ENCODE data around the gene PTPRN2.

- TF ChIP-seq POLR2AphosphoS5 (IDR thresholded peaks at IDR 0.05; ENCODE audit: insufficient read depth, low read depth, low read length) (no peak), CTCF (IDR thresholded peaks at IDR 0.05; ENCODE audit: extremely low read depth in 1 of 2, insufficient read depth in 1 of 2, low read depth in 1 of 2, low read length in 2 of 2) (no peak), POLR2A (IDR thresholded peaks at IDR 0.05; ENCODE audit: low read depth, low read length) (no peak), FOS (IDR thresholded peaks at IDR 0.05; ENCODE audit: borderline replicate concordance, insufficient read depth, low read length) (no peak)
Observed at GRCh38 chr7:158512042-158512441, 75.6 kb downstream of the PTPRN2 start.

All from endothelial cell of umbilical vein (primary cell).